ENCODE measurements around the gene DDX10. TPM values are rescaled to one million over a fixed set of nuclear protein-coding genes. Genes with fewer than 3 reads are reported as not detected.
A peak's percentile ranks its signal among the peaks of the same experiment; 100 is the strongest.
"Not testable (repeated sequence)": the region's sequence is repeated elsewhere in the genome, so short reads cannot be mapped to it uniquely, and the experiment has no call there.

Gene DDX10
- total RNA-seq, 1 experiment from 2014 or later, result 18.9 TPM

- Histone ChIP-seq H3K4me3 (no peak overlapping the region), H3K9me3 (no peaks in the 10 kb centered on the region), H3K36me3 (no peaks in the 10 kb centered on the region), H3K27me3 (no peaks in the 10 kb centered on the region)
- DNase-seq, result no peak
Measured at GRCh38 chr11:108647387-108647700, 17.5 kb upstream of the DDX10 start.

- H3K4me3 ChIP-seq, result no peak overlapping the region
- DNase-seq, result peak; percentile 76
- H3K27me3 ChIP-seq, result no peaks in the 10 kb centered on the region
- no peaks in the 10 kb centered on the region for H3K36me3 ChIP-seq
- no peaks in the 10 kb centered on the region for H3K9me3 ChIP-seq
Measured at GRCh38 chr11:108647701-108648527, 17.0 kb upstream of the DDX10 start.

- Histone ChIP-seq H3K27me3 (no peaks in the 10 kb centered on the region), H3K9me3 (no peaks in the 10 kb centered on the region), H3K4me3 (no peak overlapping the region), H3K36me3 (no peaks in the 10 kb centered on the region)
- no peak for DNase-seq
Measured at GRCh38 chr11:108648528-108648885, 16.4 kb upstream of the DDX10 start.

GRCh38 chr11:108654100-108654499 lies 10.8 kb upstream of the DDX10 start:
- H3K36me3 ChIP-seq, result not testable (repeated sequence)

GRCh38 chr11:108654994-108655631 lies 9.8 kb upstream of the DDX10 start:
- H3K9me3 ChIP-seq, result no peaks in the 10 kb centered on the region
- no peaks in the 10 kb centered on the region for H3K27me3 ChIP-seq
- no peaks in the 10 kb centered on the region for H3K36me3 ChIP-seq
- DNase-seq, result peak; percentile 10
- no peak overlapping the region for H3K4me3 ChIP-seq

More at GRCh38 chr11:108654100-108654499, 10.8 kb upstream of the DDX10 start:
- not testable (repeated sequence) for H3K27me3 ChIP-seq, H3K4me3 ChIP-seq, DNase-seq, H3K9me3 ChIP-seq

- Histone ChIP-seq H3K4me3 (no peak overlapping the region), H3K36me3 (peaks cover 5% of the 10 kb centered on the region), H3K9me3 (no peaks in the 10 kb centered on the region), H3K27me3 (no peaks in the 10 kb centered on the region)
- no peak for DNase-seq
Measured at GRCh38 chr11:108662700-108663099, 2.2 kb upstream of the DDX10 start.

- H3K4me3 ChIP-seq, result no peak overlapping the region
- no peaks in the 10 kb centered on the region for H3K27me3 ChIP-seq
- no peak for DNase-seq
- H3K36me3 ChIP-seq, result peaks cover 5% of the 10 kb centered on the region
- no peaks in the 10 kb centered on the region for H3K9me3 ChIP-seq
Measured at GRCh38 chr11:108663154-108663877, 1.6 kb upstream of the DDX10 start.

GRCh38 chr11:108666373-108666772 lies 1.5 kb downstream of the DDX10 start:
- no peak for DNase-seq
- H3K9me3 ChIP-seq, result no peaks in the 10 kb centered on the region
- no peak overlapping the region; the same call in 1 of the 2 replicates for H3K4me3 ChIP-seq
- peaks cover 5% of the 10 kb centered on the region for H3K36me3 ChIP-seq
- no peaks in the 10 kb centered on the region for H3K27me3 ChIP-seq

- H3K27me3 ChIP-seq, result no peaks in the 10 kb centered on the region
- H3K9me3 ChIP-seq, result no peaks in the 10 kb centered on the region
- no peak overlapping the region for H3K4me3 ChIP-seq
- peaks cover 7% of the 10 kb centered on the region for H3K36me3 ChIP-seq
- no peak for DNase-seq
Measured at GRCh38 chr11:108669286-108669685, 4.4 kb downstream of the DDX10 start.

- no peak overlapping the region for H3K4me3 ChIP-seq
- H3K27me3 ChIP-seq, result no peaks in the 10 kb centered on the region
- no peaks in the 10 kb centered on the region for H3K9me3 ChIP-seq
- DNase-seq, result no peak
- peaks cover 9% of the 10 kb centered on the region for H3K36me3 ChIP-seq
Measured at GRCh38 chr11:108669711-108670110, 4.8 kb downstream of the DDX10 start.

- Histone ChIP-seq H3K9me3 (no peaks in the 10 kb centered on the region), H3K27me3 (no peaks in the 10 kb centered on the region), H3K4me3 (no peak overlapping the region), H3K36me3 (peaks cover 14% of the 10 kb centered on the region)
- DNase-seq, result no peak
Measured at GRCh38 chr11:108670451-108670850, 5.6 kb downstream of the DDX10 start.

- Histone ChIP-seq H3K9me3 (no peaks in the 10 kb centered on the region), H3K4me3 (no peak overlapping the region)
- DNase-seq, result peak; percentile 23
Measured at GRCh38 chr11:108672113-108672512, 7.2 kb downstream of the DDX10 start.

GRCh38 chr11:108672786-108673185 lies 7.9 kb downstream of the DDX10 start:
- peaks cover 22% of the 10 kb centered on the region for H3K36me3 ChIP-seq
- H3K4me3 ChIP-seq, result no peak overlapping the region
- H3K9me3 ChIP-seq, result no peaks in the 10 kb centered on the region
- no peaks in the 10 kb centered on the region for H3K27me3 ChIP-seq
- no peak for DNase-seq

More at GRCh38 chr11:108672113-108672512, 7.2 kb downstream of the DDX10 start:
- peaks cover 18% of the 10 kb centered on the region for H3K36me3 ChIP-seq
- no peaks in the 10 kb centered on the region for H3K27me3 ChIP-seq

GRCh38 chr11:108679045-108679444 lies 14.2 kb downstream of the DDX10 start:
- no peak for DNase-seq
- H3K4me3 ChIP-seq, result no peak overlapping the region
- no peaks in the 10 kb centered on the region for H3K9me3 ChIP-seq
- peaks cover 30% of the 10 kb centered on the region for H3K36me3 ChIP-seq
- no peaks in the 10 kb centered on the region for H3K27me3 ChIP-seq

- Histone ChIP-seq H3K9me3 (no peaks in the 10 kb centered on the region), H3K27me3 (no peaks in the 10 kb centered on the region), H3K36me3 (peaks cover 25% of the 10 kb centered on the region), H3K4me3 (no peak overlapping the region)
- DNase-seq, result no peak
Measured at GRCh38 chr11:108680271-108680670, 15.4 kb downstream of the DDX10 start.

- no peaks in the 10 kb centered on the region; the same call in 1 of the 2 replicates for H3K9me3 ChIP-seq
- H3K36me3 ChIP-seq, result peaks cover 20% of the 10 kb centered on the region
- no peak overlapping the region for H3K4me3 ChIP-seq
- no peak for DNase-seq
- H3K27me3 ChIP-seq, result no peaks in the 10 kb centered on the region
Measured at GRCh38 chr11:108685419-108686130, 20.7 kb downstream of the DDX10 start.

- Histone ChIP-seq H3K9me3 (no peaks in the 10 kb centered on the region), H3K36me3 (peaks cover 36% of the 10 kb centered on the region), H3K27me3 (no peaks in the 10 kb centered on the region), H3K4me3 (no peak overlapping the region)
- DNase-seq, result peak; percentile 15
Measured at GRCh38 chr11:108693852-108694251, 29.0 kb downstream of the DDX10 start.

Data from MG63 (cell line).